Activated B cell treated with CpG ODN at 0.5 μM for 24 hours (primary cell): ENCODE data around the gene GCC1. TPM values are rescaled to one million over a fixed set of nuclear protein-coding genes. Genes with fewer than 3 reads are reported as not detected.

Source experiments
- ATAC-seq: fragments of 200-7000 bp; cut with Tn5 transposase; one replicate; pipeline ENCODE4 v1.10.0; 2021; ENCODE audit warnings: low read depth, mild to moderate bottlenecking, moderate library complexity
- CTCF ChIA-PET: fragments of 350-600 bp; sonication (Branson Sonifier 250); formaldehyde crosslinking; loops from one replicate; lab custom pipeline; 2021; ENCODE audit warnings: antibody characterized with exemption; lab: Charles Lee
- POLR2A ChIA-PET: fragments of 350-600 bp; sonication (Branson Sonifier 250); formaldehyde crosslinking; loops from one replicate; lab custom pipeline; 2021; ENCODE audit warnings: antibody characterized with exemption; lab: Charles Lee
- DNase-seq: peaks from one replicate; pipeline ENCODE4 v3.0.0; 2022
- H3K27ac Mint-ChIP-seq: one replicate; pipeline ENCODE4 v1.8.0; 2020; ENCODE audit warnings: mixed read lengths
- H3K27me3 Mint-ChIP-seq: one replicate; pipeline ENCODE4 v1.8.0; 2021; ENCODE audit warnings: mixed read lengths
- H3K36me3 Mint-ChIP-seq: one replicate; pipeline ENCODE4 v1.8.0; 2021; ENCODE audit warnings: low read depth, mixed read lengths
- H3K4me1 Mint-ChIP-seq: one replicate; pipeline ENCODE4 v1.8.0; 2021; ENCODE audit warnings: mixed read lengths
- H3K4me3 Mint-ChIP-seq: one replicate; pipeline ENCODE4 v1.8.0; 2020; ENCODE audit warnings: mild to moderate bottlenecking, mixed read lengths
- H3K9me3 Mint-ChIP-seq: one replicate; pipeline ENCODE4 v1.8.0; 2020; ENCODE audit warnings: mixed read lengths
- intact Hi-C: fragments of 100-400 bp; cut with micrococcal nuclease; formaldehyde crosslinking; loops from one replicate; pipeline ENCODE4 v1.15.1; 2024
- total RNA-seq: library from RNA; stranded (reverse); gene quantifications from 2 replicates; pipeline ENCODE4 v1.2.3, GENCODE V29; 2022
- TF ChIP-seq, protein P1 (sequence below): fragments of 200-600 bp; IDR thresholded peaks from one replicate; pipeline ENCODE4 v1.8.0; 2022; ENCODE audit warnings: antibody characterized with exemption, mild to moderate bottlenecking

GCC1 gene
- total RNA-seq, 1 donor from 2014 or later: 23.3 TPM

GRCh38 chr7:127591189-127591588, 5.8 kb upstream of the GCC1 start:
- no peaks in the 10 kb centered on the region for H3K9me3 Mint-ChIP-seq
- ChIA-PET CTCF (no interaction called here), POLR2A (no interaction called here)
- intact Hi-C loops: no loop called here
- H3K27me3 Mint-ChIP-seq: no peaks in the 10 kb centered on the region
- H3K4me3 Mint-ChIP-seq: no peak overlapping the region
- peaks cover 25% of the 10 kb centered on the region for H3K4me1 Mint-ChIP-seq
- no peak overlapping the region for H3K27ac Mint-ChIP-seq
- peaks cover 28% of the 10 kb centered on the region for H3K36me3 Mint-ChIP-seq
- DNase-seq (no peak), ATAC-seq (no peak)
- TF ChIP-seq, protein P1, sequence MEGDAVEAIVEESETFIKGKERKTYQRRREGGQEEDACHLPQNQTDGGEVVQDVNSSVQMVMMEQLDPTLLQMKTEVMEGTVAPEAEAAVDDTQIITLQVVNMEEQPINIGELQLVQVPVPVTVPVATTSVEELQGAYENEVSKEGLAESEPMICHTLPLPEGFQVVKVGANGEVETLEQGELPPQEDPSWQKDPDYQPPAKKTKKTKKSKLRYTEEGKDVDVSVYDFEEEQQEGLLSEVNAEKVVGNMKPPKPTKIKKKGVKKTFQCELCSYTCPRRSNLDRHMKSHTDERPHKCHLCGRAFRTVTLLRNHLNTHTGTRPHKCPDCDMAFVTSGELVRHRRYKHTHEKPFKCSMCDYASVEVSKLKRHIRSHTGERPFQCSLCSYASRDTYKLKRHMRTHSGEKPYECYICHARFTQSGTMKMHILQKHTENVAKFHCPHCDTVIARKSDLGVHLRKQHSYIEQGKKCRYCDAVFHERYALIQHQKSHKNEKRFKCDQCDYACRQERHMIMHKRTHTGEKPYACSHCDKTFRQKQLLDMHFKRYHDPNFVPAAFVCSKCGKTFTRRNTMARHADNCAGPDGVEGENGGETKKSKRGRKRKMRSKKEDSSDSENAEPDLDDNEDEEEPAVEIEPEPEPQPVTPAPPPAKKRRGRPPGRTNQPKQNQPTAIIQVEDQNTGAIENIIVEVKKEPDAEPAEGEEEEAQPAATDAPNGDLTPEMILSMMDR: no peak

- H3K4me1 Mint-ChIP-seq: peaks cover 33% of the 10 kb centered on the region
- TF ChIP-seq, protein P1: no peak
- ChIA-PET CTCF (no interaction called here), POLR2A (no interaction called here)
- H3K9me3 Mint-ChIP-seq: no peaks in the 10 kb centered on the region
- H3K4me3 Mint-ChIP-seq: peak overlapping the region; percentile 98
- no peaks in the 10 kb centered on the region for H3K27me3 Mint-ChIP-seq
- no peak for ATAC-seq
- intact Hi-C loops: loop anchor here (5.0 to 10.0 kb wide), 2 partner anchors 245 to 517 kb away; no protein-coding TSS in a partner anchor
- peaks cover 29% of the 10 kb centered on the region for H3K36me3 Mint-ChIP-seq
- no peak for DNase-seq
- H3K27ac Mint-ChIP-seq: no peak overlapping the region
These were observed 4.5 kb upstream of the GCC1 start for GRCh38 chr7:127589896-127590295.

- no peak for ATAC-seq
- CTCF ChIA-PET: no interaction called here
- Mint-ChIP-seq H3K4me1 (peaks cover 42% of the 10 kb centered on the region), H3K9me3 (no peaks in the 10 kb centered on the region), H3K36me3 (peaks cover 29% of the 10 kb centered on the region), H3K27me3 (no peaks in the 10 kb centered on the region), H3K27ac (peak overlapping the region; percentile 80), H3K4me3 (peak overlapping the region; percentile 98)
- POLR2A ChIA-PET: interaction anchor here (0.6 to 1.9 kb wide), 2 partner anchors 62 to 197 kb away, joined by 5 to 10 read pairs; partner anchors contain the start of gene ZNF800
- intact Hi-C loops: loop anchor here (1.0 to 10.0 kb wide), 3 partner anchors 62 to 518 kb away; no protein-coding TSS in a partner anchor
- TF ChIP-seq, protein P1: no peak
- no peak for DNase-seq
These were observed 3.5 kb upstream of the GCC1 start for GRCh38 chr7:127588697-127589482.

DNA sequence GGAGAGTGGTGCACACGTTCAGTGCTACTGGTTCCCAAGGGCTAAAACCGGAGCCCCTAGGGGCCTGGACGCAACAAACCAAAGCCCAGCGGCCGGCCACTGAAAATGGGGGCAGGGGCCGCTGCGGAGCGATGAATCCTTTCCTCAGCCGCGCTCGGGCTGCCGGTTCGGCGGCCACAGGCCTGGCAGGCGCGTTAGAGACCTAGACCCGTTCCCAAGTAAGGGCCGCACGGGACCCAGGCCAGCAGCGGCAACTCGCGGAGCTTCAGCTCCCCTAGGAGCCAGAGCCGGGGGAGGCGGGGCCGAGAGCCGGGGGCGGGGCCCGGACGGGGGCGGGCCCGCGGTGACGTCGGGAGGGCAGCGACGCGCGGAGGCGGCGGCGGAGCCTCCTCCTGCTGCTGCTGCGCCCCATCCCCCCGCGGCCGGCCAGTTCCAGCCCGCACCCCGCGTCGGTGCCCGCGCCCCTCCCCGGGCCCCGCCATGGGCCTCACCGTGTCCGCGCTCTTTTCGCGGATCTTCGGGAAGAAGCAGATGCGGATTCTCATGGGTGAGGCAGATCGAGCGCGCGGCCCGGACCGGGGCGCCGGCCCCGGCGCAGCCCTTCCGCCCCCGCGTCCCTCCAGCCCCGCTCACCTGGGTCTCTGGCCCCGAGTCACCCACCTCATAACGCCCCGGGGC, 2.8 kb upstream of the GCC1 start, which contains the start of gene ARF5:
Gene ARF5 (plus strand): TSS at position 393 of the 678 bp plus-strand sequence. CDS start 88 bp downstream, at position 481.
- Mint-ChIP-seq H3K4me3 (peak within 1 kb of the TSS; percentile 98), H3K9me3 (no peaks in the 10 kb centered on the region), H3K36me3 (peaks cover 35% of the 10 kb centered on the region), H3K27me3 (no peaks in the 10 kb centered on the region), H3K4me1 (peaks cover 49% of the 10 kb centered on the region), H3K27ac (peak within 1 kb of the TSS; percentile 80)
- TF ChIP-seq, protein P1: no peak
- ChIA-PET CTCF (no interaction called here), POLR2A (interaction anchor here (0.6 to 1.9 kb wide), 2 partner anchors 63 to 196 kb away, joined by 5 to 10 read pairs; partner anchors contain the start of gene ZNF800)
- intact Hi-C loops: loop anchor here (1.0 to 10.0 kb wide), 3 partner anchors 63 to 519 kb away; no protein-coding TSS in a partner anchor
- ATAC-seq (peak; percentile 84), DNase-seq (peak; percentile 90)
